Measurements from ENCODE around the gene KIFBP. TPM values are rescaled to one million over a fixed set of nuclear protein-coding genes. Genes with fewer than 3 reads are reported as not detected.
A peak's percentile ranks its signal among the peaks of the same experiment; 100 is the strongest.
"Not testable (repeated sequence)": the region's sequence is repeated elsewhere in the genome, so short reads cannot be mapped to it uniquely, and the experiment has no call there.

Gene KIFBP
- total RNA-seq = 10 to 100 TPM in 2 of 6 experiments, 1 to 10 TPM in 4; 6.6 to 11.8 (median 9.0) TPM
- long read RNA-seq, transcript KIF1BP-201 (7 exons, 2,544 nt) = major isoform, 5 of 5 reads
- long read RNA-seq, partial matches to known transcripts = 0 of 5 reads
- long read RNA-seq, other reads (novel, unspliced or antisense) = 0 of 5 reads

- intact Hi-C loops (cut with DNase I) = no loop called here
- Histone ChIP-seq H3K36me3 (peaks cover 0 to 13% (median 3%) of the 10 kb centered on the region in 4 donors), H3K27me3 (no peaks in the 10 kb centered on the region), H3K4me1 (peaks cover 0 to 14% (median 4%) of the 10 kb centered on the region in 4 donors), H3K9me3 (no peaks in the 10 kb centered on the region), H3K27ac (peak within 1 kb of the TSS; percentile 23 to 64 (median 60)), H3K4me3 (peak within 1 kb of the TSS; percentile 84 to 98 (median 92))
- DNase-seq (peak; percentile 88 to 96 (median 94)), ATAC-seq (peak; percentile 97 to 98 (median 98))
- TF ChIP-seq POLR2A (IDR thresholded peaks at IDR 0.05) = peak; percentile 90
- TF ChIP-seq CTCF (IDR thresholded peaks at IDR 0.05) = peak in 3 of 4 donors; percentile 49 to 51 (median 49)
- 0% methylated on average over 14 of the region's 62 CpGs for WGBS (ENCODE audit: insufficient coverage, low coverage, low lambda C conversion rate, missing lambda C conversion rate)
Measured at GRCh38 chr10:68988530-68989316, at the start of gene KIFBP. Gene KIFBP (plus strand): TSS chr10:68988803. CDS start chr10:68988833, 30 bp downstream.

GRCh38 chr10:68938884-68939283 is 49.7 kb upstream of the KIFBP start:
- peak; percentile 74 to 86 (median 84) for ATAC-seq
- 33% methylated on average over 2 of the region's 2 CpGs for WGBS (ENCODE audit: insufficient coverage, low coverage, low lambda C conversion rate, missing lambda C conversion rate)
- TF ChIP-seq POLR2A (IDR thresholded peaks at IDR 0.05) = no peak
- TF ChIP-seq CTCF (IDR thresholded peaks at IDR 0.05) = no peak
- Histone ChIP-seq H3K4me3 (no peak overlapping the region), H3K27ac (peak overlapping the region in 1 of 3 donors; percentile 33), H3K9me3 (no peaks in the 10 kb centered on the region), H3K27me3 (no peaks in the 10 kb centered on the region), H3K36me3 (peaks cover 0 to 38% (median 6%) of the 10 kb centered on the region in 4 donors), H3K4me1 (peaks cover 0 to 16% (median 2%) of the 10 kb centered on the region in 4 donors)
- DNase-seq = no peak
- intact Hi-C loops (cut with DNase I) = no loop called here

- ATAC-seq; H3K27me3 ChIP-seq; H3K9me3 ChIP-seq; H3K27ac ChIP-seq; intact Hi-C loops (cut with DNase I); H3K4me3 ChIP-seq; DNase-seq: not testable (repeated sequence)
- H3K4me1 ChIP-seq = peaks cover 0 to 16% (median 2%) of the 10 kb centered on the region in 4 donors
- H3K36me3 ChIP-seq = peaks cover 0 to 50% (median 8%) of the 10 kb centered on the region in 4 donors
Measured at GRCh38 chr10:68940917-68941316, 47.7 kb upstream of the KIFBP start.

GRCh38 chr10:68950598-68950997 is 38.0 kb upstream of the KIFBP start:
- Histone ChIP-seq H3K27ac (no peak overlapping the region), H3K4me3 (no peak overlapping the region), H3K4me1 (peaks cover 0 to 9% (median 4%) of the 10 kb centered on the region in 4 donors), H3K36me3 (peaks cover 0 to 31% (median 11%) of the 10 kb centered on the region in 4 donors), H3K9me3 (no peaks in the 10 kb centered on the region), H3K27me3 (no peaks in the 10 kb centered on the region)
- no peak for DNase-seq
- intact Hi-C loops (cut with DNase I) = no loop called here
- ATAC-seq = no peak
- 94% methylated on average over 2 of the region's 3 CpGs for WGBS (ENCODE audit: insufficient coverage, low coverage, low lambda C conversion rate, missing lambda C conversion rate)
- TF ChIP-seq CTCF (IDR thresholded peaks at IDR 0.05) = no peak
- TF ChIP-seq POLR2A (IDR thresholded peaks at IDR 0.05) = no peak

- no peak for TF ChIP-seq POLR2A (IDR thresholded peaks at IDR 0.05)
- TF ChIP-seq CTCF (IDR thresholded peaks at IDR 0.05) = no peak
- peaks cover 0 to 21% (median 8%) of the 10 kb centered on the region in 4 donors for H3K4me1 ChIP-seq
- no peak overlapping the region for H3K4me3 ChIP-seq
- intact Hi-C loops (cut with DNase I) = no loop called here
- H3K36me3 ChIP-seq = peaks cover 0 to 2% (median under 1%) of the 10 kb centered on the region in 4 donors
- ATAC-seq = no peak
- no peaks in the 10 kb centered on the region for H3K27me3 ChIP-seq
- 77% methylated on average over 11 of the region's 12 CpGs for WGBS (ENCODE audit: insufficient coverage, low coverage, low lambda C conversion rate, missing lambda C conversion rate)
- H3K27ac ChIP-seq = no peak overlapping the region
- no peak for DNase-seq
- H3K9me3 ChIP-seq = no peaks in the 10 kb centered on the region
Measured at GRCh38 chr10:68954904-68955303, 33.7 kb upstream of the KIFBP start.

All from right lobe of liver (tissue), 6 donors.